HepG2 (cell line): Measurements from ENCODE around the gene CORO7. TPM values are rescaled to one million over a fixed set of nuclear protein-coding genes. Genes with fewer than 3 reads are reported as not detected.

Experiments
- ATAC-seq: fragments of 200-7000 bp; cut with Tn5 transposase; 3 replicates; pipeline ENCODE4 v1.9.1; 2020; ENCODE audit warnings: mild to moderate bottlenecking, moderate library complexity
- BruUV-seq: library from RNA; stranded (reverse); fragments of 400-500 nt; replicated peaks from 2 replicates; lab custom pipeline; 2021; lab: Mats Ljungman, UMichigan
- CTCF ChIA-PET: fragments of 300-600 bp; formaldehyde crosslinking; extraction: SDS; loops from one replicate; lab custom pipeline; 2021; ENCODE audit warnings: low total read pairs, inconsistent platforms, low intra/inter-chr PET ratio; lab: Yijun Ruan, JAX
- POLR2A ChIA-PET: fragments of 350-600 bp; sonication (Branson Sonifier 250); formaldehyde crosslinking; loops from one replicate; lab custom pipeline; 2020; ENCODE audit warnings: antibody characterized with exemption, inconsistent platforms; lab: Yijun Ruan, JAX
- DNase-seq: peaks from one replicate; pipeline ENCODE4 v3.0.0-alpha.2; 2015; ENCODE audit warnings: low spot score
- FAIRE-seq: peaks from 3 replicates; lab custom pipeline; 2011; peaks lifted over from hg19 to GRCh38; lab: Jason Lieb, UNC
- H2AFZ ChIP-seq: one replicate; pipeline ENCODE4 v1.6.1; 2011; ENCODE audit warnings: low read length, inconsistent platforms
- H3K27ac ChIP-seq: fragments of 300-600 bp; 3 replicates; pipeline ENCODE4 v1.8.0; 2011; ENCODE audit warnings: mixed run types, mild to moderate bottlenecking, mixed read lengths, low read length, inconsistent platforms; ENCODE audit not compliant: insufficient read depth; ENCODE audit errors: extremely low read length
- H3K27me3 ChIP-seq, 2 experiments: fragments of 200-600 bp in 1 of 2; 2 replicates in 1 of 2; 3 replicates in 1 of 2; pipeline versions ENCODE4 v1.6.0 to v1.8.0; 2011; ENCODE audit warnings: low read length in 2 of 2, mild to moderate bottlenecking in 2 of 2, moderate library complexity in 2 of 2, inconsistent platforms in 1 of 2; ENCODE audit not compliant: insufficient read depth in 2 of 2, control insufficient read depth in 1 of 2
- H3K36me3 ChIP-seq, 2 experiments: fragments of 200-600 bp in 1 of 2; replicated peaks in 1 of 2; 2 replicates in 1 of 2; 3 replicates in 1 of 2; pipeline versions ENCODE4 v1.5.1 to v1.8.0; 2011; ENCODE audit warnings: low read length in 2 of 2, inconsistent platforms in 1 of 2; ENCODE audit not compliant: insufficient read depth in 2 of 2, control insufficient read depth in 1 of 2
- H3K4me1 ChIP-seq: 2 replicates; pipeline ENCODE4 v1.5.1; 2012; ENCODE audit warnings: low read length, inconsistent platforms; ENCODE audit not compliant: insufficient read depth
- H3K4me2 ChIP-seq: 2 replicates; pipeline ENCODE4 v1.6.0; 2011; ENCODE audit warnings: low read depth, low read length, inconsistent platforms
- H3K4me3 ChIP-seq, 3 experiments: fragments of 200-600 bp in 1 of 3; sonication (generic), shearing (Covaris generic) in 1 of 3; replicated peaks in 1 of 3; 2 replicates each; pipeline ENCODE4 v1.5.1; 2011 to 2016; ENCODE audit warnings: low read length in 3 of 3, inconsistent platforms in 2 of 3, low read depth in 2 of 3, mild to moderate bottlenecking in 2 of 3, control low read depth in 1 of 3, mixed read lengths in 1 of 3; ENCODE audit not compliant: insufficient read depth in 1 of 3
- H3K79me2 ChIP-seq: one replicate; pipeline ENCODE4 v1.6.1; 2011; ENCODE audit warnings: low read length, inconsistent platforms; ENCODE audit not compliant: insufficient read depth
- H3K9ac ChIP-seq: 2 replicates; pipeline ENCODE4 v1.6.0; 2011; ENCODE audit warnings: mild to moderate bottlenecking, low read depth, low read length, inconsistent platforms; ENCODE audit not compliant: insufficient read depth
- H3K9me3 ChIP-seq: 2 replicates; pipeline ENCODE4 v1.5.1; 2012; ENCODE audit warnings: mild to moderate bottlenecking, low read length
- H4K20me1 ChIP-seq: 2 replicates; pipeline ENCODE4 v1.6.0; 2011; ENCODE audit warnings: inconsistent platforms, mild to moderate bottlenecking, low read length, moderate library complexity; ENCODE audit not compliant: insufficient read depth
- ARNTL ChIP-seq: sonication (generic); formaldehyde crosslinking; IDR thresholded peaks from 2 replicates; pipeline ENCODE4 v1.4.0; 2020; ENCODE audit warnings: mild to moderate bottlenecking, missing genetic modification reagents
- FOXC1 ChIP-seq: sonication (generic); formaldehyde crosslinking; IDR thresholded peaks from 2 replicates; pipeline ENCODE4 v1.8.0; 2022; ENCODE audit warnings: mild to moderate bottlenecking, missing genetic modification reagents, borderline replicate concordance
- GABPB1 ChIP-seq: IDR thresholded peaks from 2 replicates; pipeline ENCODE4 v1.6.1; 2016; ENCODE audit warnings: mild to moderate bottlenecking, missing genetic modification reagents, moderate library complexity, missing compliant biosample characterization
- HNRNPL ChIP-seq: fragments of 200-400 bp; formaldehyde crosslinking; IDR thresholded peaks from 2 replicates; pipeline ENCODE4 v1.6.1; 2017; ENCODE audit warnings: mild to moderate bottlenecking, low read depth, low read length
- MLX ChIP-seq: IDR thresholded peaks from 2 replicates; pipeline ENCODE4 v1.6.1; 2016
- RAD21 ChIP-seq: fragments of 450-650 bp; formaldehyde crosslinking; IDR thresholded peaks from 2 replicates; pipeline ENCODE4 v1.5.0; 2020; ENCODE audit warnings: mild to moderate bottlenecking
- SMC3 ChIP-seq: IDR thresholded peaks from 2 replicates; pipeline ENCODE4 v1.6.1; 2011; ENCODE audit warnings: low read length, improper control_type of control experiment
- ZEB1 ChIP-seq: IDR thresholded peaks from 2 replicates; pipeline ENCODE4 v1.6.1; 2012; ENCODE audit warnings: mild to moderate bottlenecking, low read depth, inconsistent platforms; ENCODE audit not compliant: insufficient replicate concordance
- ZNF326 ChIP-seq: sonication (generic); formaldehyde crosslinking; IDR thresholded peaks from 2 replicates; pipeline ENCODE4 v1.4.0; 2020; ENCODE audit warnings: missing genetic modification reagents, borderline replicate concordance
- ZNF615 ChIP-seq: sonication (generic); formaldehyde crosslinking; IDR thresholded peaks from 2 replicates; pipeline ENCODE4 v1.5.0; 2020; ENCODE audit warnings: mild to moderate bottlenecking, missing genetic modification reagents, borderline replicate concordance
- ZNF703 ChIP-seq: sonication (generic); formaldehyde crosslinking; IDR thresholded peaks from 2 replicates; pipeline ENCODE4 v1.5.1; 2020; ENCODE audit warnings: missing genetic modification reagents, mild to moderate bottlenecking, moderate library complexity, borderline replicate concordance
- ZNF782 ChIP-seq: sonication (generic); formaldehyde crosslinking; IDR thresholded peaks from 2 replicates; pipeline ENCODE4 v1.4.0; 2020; ENCODE audit warnings: missing genetic modification reagents, mild to moderate bottlenecking, borderline replicate concordance
- ZZZ3 ChIP-seq: sonication (generic); formaldehyde crosslinking; IDR thresholded peaks from 2 replicates; pipeline ENCODE4 v1.4.0; 2020; ENCODE audit warnings: missing genetic modification reagents, mild to moderate bottlenecking, borderline replicate concordance
- WGBS: methylation state at CpG from one replicate; pipeline ENCODE4 v1.1.6; 2017; ENCODE audit warnings: low lambda C conversion rate; 5-methylcytosine and 5-hydroxymethylcytosine counted together
- in situ Hi-C: cut with HindIII; loops from 2 replicates; pipeline ENCODE4 v1.10.0; 2017; ENCODE audit warnings: low pct_unique_long_range_greater_than_20kb; ENCODE audit not compliant: extremely low pct_ligation_motif_present
- intact Hi-C: fragments of 100-400 bp; cut with micrococcal nuclease; formaldehyde crosslinking; loops from one replicate; pipeline ENCODE4 v1.10.0; 2022; ENCODE audit not compliant: unreplicated experiment
- polyA plus RNA-seq, 8 experiments: library from polyadenylated mRNA; depleted of rRNA in 3 of 8; stranded (reverse) in 7 of 8; unstranded in 1 of 8; fragments of >200 nt; fragmentation: Illumina TruSeq in 4 of 8; extraction: Trizol in 4 of 8; gene quantifications; 2 replicates each; pipeline versions ENCODE4 v1.2.1 to v1.2.3, GENCODE V29; 2011 to 2016; ENCODE audit warnings: low read depth in 4 of 8, missing spikeins in 1 of 8, mixed read lengths in 1 of 8; ENCODE audit not compliant: insufficient read depth in 1 of 8
- total RNA-seq, 5 experiments: library from RNA; depleted of rRNA; stranded (reverse); fragments of >200 nt; fragmentation: Illumina TruSeq; extraction: Trizol; gene quantifications; 2 replicates each; pipeline ENCODE4 v1.2.3, GENCODE V29; 2016; ENCODE audit warnings: low read depth in 1 of 5
- TF ChIP-seq, protein P1 (sequence below): sonication (generic); formaldehyde crosslinking; IDR thresholded peaks from 2 replicates; pipeline ENCODE4 v1.5.0; 2020; ENCODE audit warnings: mild to moderate bottlenecking, missing genetic modification reagents, moderate library complexity
- TF ChIP-seq, protein P2 (sequence below): IDR thresholded peaks from 2 replicates; pipeline ENCODE4 v1.6.1; 2016; ENCODE audit warnings: missing genetic modification reagents, missing compliant biosample characterization
- TF ChIP-seq, protein P3 (sequence below): sonication (generic); formaldehyde crosslinking; IDR thresholded peaks from 2 replicates; pipeline ENCODE4 v1.4.0; 2020; ENCODE audit warnings: missing genetic modification reagents

The CORO7 gene
- total and polyA plus RNA-seq, 2 of the 13 experiments (the other 11 are each of a cell fraction or from before 2014, with no cell fraction given), result 9.9 to 14.3 TPM

- intact Hi-C loops (loop anchor here (1.0 kb wide), 1 partner anchor 18 kb away; no protein-coding TSS in a partner anchor), in situ Hi-C loops (no loop called here)
- no peak overlapping the region for H2AFZ ChIP-seq
- peaks cover 2 to 10% of the 10 kb centered on the region in 2 experiments for H3K36me3 ChIP-seq
- DNase-seq, result no peak
- peak overlapping the region; percentile 52 for H3K27ac ChIP-seq
- H3K79me2 ChIP-seq, result peaks cover 49% of the 10 kb centered on the region
- 95% methylated on average over 6 of the region's 12 CpGs for WGBS
- peaks cover 77% of the 10 kb centered on the region for H3K4me1 ChIP-seq
- no TSS peak for BruUV-seq
- FAIRE-seq, result no peak
- no peaks in the 10 kb centered on the region for H3K9me3 ChIP-seq
- peaks cover 55% of the 10 kb centered on the region for H4K20me1 ChIP-seq
- H3K27me3 ChIP-seq, result no peaks in the 10 kb centered on the region
- CTCF ChIA-PET, result interaction anchor here (2.1 kb wide), 1 partner anchor 19 kb away, joined by 10 read pairs; no protein-coding TSS in a partner anchor
- no peak overlapping the region; a peak in 1 of 6 replicates for H3K4me3 ChIP-seq
- POLR2A ChIA-PET, result interaction anchor here (1.1 to 1.4 kb wide), 2 partner anchors 12 to 14 kb away, joined by 3 read pairs; no protein-coding TSS in a partner anchor
- no peak overlapping the region for H3K4me2 ChIP-seq
- peak; percentile 13; the same call in 2 of the 3 replicates for ATAC-seq
- H3K9ac ChIP-seq, result no peak overlapping the region
- TF ChIP-seq FOXC1 (CRISPR knock-in tag) (no peak), ZNF703 (CRISPR knock-in tag) (no peak), ZNF615 (no peak), SMC3 (peak; percentile 40), ARNTL (CRISPR knock-in tag) (no peak), RAD21 (CRISPR knock-in tag) (peak; percentile 18; the same call in 1 of the 2 replicates), ZZZ3 (CRISPR knock-in tag) (no peak), MLX (CRISPR knock-in tag) (no peak), ZNF782 (CRISPR knock-in tag) (no peak), ZNF326 (CRISPR knock-in tag) (0 out of 2 replicates have a peak, but pooled peaks have one; percentile 20), ZEB1 (no peak), GABPB1 (CRISPR knock-in tag) (no peak), HNRNPL (peak; percentile 70)
- TF ChIP-seq, protein P1, sequence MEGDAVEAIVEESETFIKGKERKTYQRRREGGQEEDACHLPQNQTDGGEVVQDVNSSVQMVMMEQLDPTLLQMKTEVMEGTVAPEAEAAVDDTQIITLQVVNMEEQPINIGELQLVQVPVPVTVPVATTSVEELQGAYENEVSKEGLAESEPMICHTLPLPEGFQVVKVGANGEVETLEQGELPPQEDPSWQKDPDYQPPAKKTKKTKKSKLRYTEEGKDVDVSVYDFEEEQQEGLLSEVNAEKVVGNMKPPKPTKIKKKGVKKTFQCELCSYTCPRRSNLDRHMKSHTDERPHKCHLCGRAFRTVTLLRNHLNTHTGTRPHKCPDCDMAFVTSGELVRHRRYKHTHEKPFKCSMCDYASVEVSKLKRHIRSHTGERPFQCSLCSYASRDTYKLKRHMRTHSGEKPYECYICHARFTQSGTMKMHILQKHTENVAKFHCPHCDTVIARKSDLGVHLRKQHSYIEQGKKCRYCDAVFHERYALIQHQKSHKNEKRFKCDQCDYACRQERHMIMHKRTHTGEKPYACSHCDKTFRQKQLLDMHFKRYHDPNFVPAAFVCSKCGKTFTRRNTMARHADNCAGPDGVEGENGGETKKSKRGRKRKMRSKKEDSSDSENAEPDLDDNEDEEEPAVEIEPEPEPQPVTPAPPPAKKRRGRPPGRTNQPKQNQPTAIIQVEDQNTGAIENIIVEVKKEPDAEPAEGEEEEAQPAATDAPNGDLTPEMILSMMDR (CRISPR knock-in tag), result peak; percentile 49
- TF ChIP-seq, protein P2, sequence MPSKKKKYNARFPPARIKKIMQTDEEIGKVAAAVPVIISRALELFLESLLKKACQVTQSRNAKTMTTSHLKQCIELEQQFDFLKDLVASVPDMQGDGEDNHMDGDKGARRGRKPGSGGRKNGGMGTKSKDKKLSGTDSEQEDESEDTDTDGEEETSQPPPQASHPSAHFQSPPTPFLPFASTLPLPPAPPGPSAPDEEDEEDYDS (CRISPR knock-in tag), result no peak
- TF ChIP-seq, protein P3, sequence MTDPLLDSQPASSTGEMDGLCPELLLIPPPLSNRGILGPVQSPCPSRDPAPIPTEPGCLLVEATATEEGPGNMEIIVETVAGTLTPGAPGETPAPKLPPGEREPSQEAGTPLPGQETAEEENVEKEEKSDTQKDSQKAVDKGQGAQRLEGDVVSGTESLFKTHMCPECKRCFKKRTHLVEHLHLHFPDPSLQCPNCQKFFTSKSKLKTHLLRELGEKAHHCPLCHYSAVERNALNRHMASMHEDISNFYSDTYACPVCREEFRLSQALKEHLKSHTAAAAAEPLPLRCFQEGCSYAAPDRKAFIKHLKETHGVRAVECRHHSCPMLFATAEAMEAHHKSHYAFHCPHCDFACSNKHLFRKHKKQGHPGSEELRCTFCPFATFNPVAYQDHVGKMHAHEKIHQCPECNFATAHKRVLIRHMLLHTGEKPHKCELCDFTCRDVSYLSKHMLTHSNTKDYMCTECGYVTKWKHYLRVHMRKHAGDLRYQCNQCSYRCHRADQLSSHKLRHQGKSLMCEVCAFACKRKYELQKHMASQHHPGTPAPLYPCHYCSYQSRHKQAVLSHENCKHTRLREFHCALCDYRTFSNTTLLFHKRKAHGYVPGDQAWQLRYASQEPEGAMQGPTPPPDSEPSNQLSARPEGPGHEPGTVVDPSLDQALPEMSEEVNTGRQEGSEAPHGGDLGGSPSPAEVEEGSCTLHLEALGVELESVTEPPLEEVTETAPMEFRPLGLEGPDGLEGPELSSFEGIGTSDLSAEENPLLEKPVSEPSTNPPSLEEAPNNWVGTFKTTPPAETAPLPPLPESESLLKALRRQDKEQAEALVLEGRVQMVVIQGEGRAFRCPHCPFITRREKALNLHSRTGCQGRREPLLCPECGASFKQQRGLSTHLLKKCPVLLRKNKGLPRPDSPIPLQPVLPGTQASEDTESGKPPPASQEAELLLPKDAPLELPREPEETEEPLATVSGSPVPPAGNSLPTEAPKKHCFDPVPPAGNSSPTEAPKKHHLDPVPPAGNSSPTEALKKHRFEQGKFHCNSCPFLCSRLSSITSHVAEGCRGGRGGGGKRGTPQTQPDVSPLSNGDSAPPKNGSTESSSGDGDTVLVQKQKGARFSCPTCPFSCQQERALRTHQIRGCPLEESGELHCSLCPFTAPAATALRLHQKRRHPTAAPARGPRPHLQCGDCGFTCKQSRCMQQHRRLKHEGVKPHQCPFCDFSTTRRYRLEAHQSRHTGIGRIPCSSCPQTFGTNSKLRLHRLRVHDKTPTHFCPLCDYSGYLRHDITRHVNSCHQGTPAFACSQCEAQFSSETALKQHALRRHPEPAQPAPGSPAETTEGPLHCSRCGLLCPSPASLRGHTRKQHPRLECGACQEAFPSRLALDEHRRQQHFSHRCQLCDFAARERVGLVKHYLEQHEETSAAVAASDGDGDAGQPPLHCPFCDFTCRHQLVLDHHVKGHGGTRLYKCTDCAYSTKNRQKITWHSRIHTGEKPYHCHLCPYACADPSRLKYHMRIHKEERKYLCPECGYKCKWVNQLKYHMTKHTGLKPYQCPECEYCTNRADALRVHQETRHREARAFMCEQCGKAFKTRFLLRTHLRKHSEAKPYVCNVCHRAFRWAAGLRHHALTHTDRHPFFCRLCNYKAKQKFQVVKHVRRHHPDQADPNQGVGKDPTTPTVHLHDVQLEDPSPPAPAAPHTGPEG (CRISPR knock-in tag), result no peak
These were observed 38.7 kb downstream of the CORO7 start for GRCh38 chr16:4377573-4378154.
